Epithelial cell of proximal tubule (primary cell): ENCODE results near the gene TCERG1L. TPM values are rescaled to one million over a fixed set of nuclear protein-coding genes. Genes with fewer than 3 reads are reported as not detected.

Experiments used
- DNase-seq: peaks from one replicate; pipeline ENCODE4 v3.0.0-alpha.2; 2011; ENCODE audit warnings: low read depth
- H3K4me3 ChIP-seq: 2 replicates; pipeline ENCODE4 v1.5.1; 2011; ENCODE audit warnings: low read depth, mild to moderate bottlenecking, low read length
- total RNA-seq: library from RNA; depleted of rRNA; stranded (reverse); fragments of >200 nt; gene quantifications from 2 replicates; pipeline ENCODE4 v1.2.3, GENCODE V29; 2015
- TF ChIP-seq, protein P1 (sequence below): conservative IDR thresholded peaks from 2 replicates; pipeline ENCODE4 v1.5.1; 2012; ENCODE audit warnings: low read depth, mild to moderate bottlenecking, low read length

TCERG1L gene
- total RNA-seq, 1 donor from 2014 or later = not detected

- H3K4me3 ChIP-seq = no peak overlapping the region
- DNase-seq = no peak
- TF ChIP-seq, protein P1, sequence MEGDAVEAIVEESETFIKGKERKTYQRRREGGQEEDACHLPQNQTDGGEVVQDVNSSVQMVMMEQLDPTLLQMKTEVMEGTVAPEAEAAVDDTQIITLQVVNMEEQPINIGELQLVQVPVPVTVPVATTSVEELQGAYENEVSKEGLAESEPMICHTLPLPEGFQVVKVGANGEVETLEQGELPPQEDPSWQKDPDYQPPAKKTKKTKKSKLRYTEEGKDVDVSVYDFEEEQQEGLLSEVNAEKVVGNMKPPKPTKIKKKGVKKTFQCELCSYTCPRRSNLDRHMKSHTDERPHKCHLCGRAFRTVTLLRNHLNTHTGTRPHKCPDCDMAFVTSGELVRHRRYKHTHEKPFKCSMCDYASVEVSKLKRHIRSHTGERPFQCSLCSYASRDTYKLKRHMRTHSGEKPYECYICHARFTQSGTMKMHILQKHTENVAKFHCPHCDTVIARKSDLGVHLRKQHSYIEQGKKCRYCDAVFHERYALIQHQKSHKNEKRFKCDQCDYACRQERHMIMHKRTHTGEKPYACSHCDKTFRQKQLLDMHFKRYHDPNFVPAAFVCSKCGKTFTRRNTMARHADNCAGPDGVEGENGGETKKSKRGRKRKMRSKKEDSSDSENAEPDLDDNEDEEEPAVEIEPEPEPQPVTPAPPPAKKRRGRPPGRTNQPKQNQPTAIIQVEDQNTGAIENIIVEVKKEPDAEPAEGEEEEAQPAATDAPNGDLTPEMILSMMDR = no peak
Measured at GRCh38 chr10:131146790-131147189, 164.7 kb downstream of the TCERG1L start.

DNA sequence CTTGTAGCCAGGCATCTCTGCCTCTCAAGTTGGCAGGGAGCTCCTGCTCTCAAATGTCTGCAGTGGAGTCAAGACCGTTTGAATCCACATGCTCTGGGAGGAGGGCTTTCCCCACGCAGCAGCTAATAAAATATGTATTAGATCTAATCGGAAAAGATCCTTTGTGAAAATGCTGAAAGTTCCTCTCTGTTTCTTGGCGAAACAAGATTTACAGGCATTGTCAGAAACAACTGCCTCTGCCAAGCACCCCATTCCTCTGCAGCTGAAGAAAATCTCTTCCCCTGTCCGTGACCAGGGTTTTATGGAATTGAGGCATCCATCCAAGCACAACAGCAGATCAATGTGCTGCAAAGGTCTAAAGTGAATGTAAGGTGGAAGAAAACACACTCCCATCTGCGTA, 165.8 kb downstream of the TCERG1L start:
- no peak overlapping the region for H3K4me3 ChIP-seq
- TF ChIP-seq, protein P1 = no peak
- no peak for DNase-seq

- TF ChIP-seq, protein P1 = no peak
- DNase-seq = no peak
- H3K4me3 ChIP-seq = no peak overlapping the region
Measured at GRCh38 chr10:131144711-131145375, 166.7 kb downstream of the TCERG1L start.

GRCh38 chr10:131144196-131144595, 167.3 kb downstream of the TCERG1L start:
- TF ChIP-seq, protein P1 = no peak
- no peak for DNase-seq
- H3K4me3 ChIP-seq = no peak overlapping the region

GRCh38 chr10:131143425-131144165, 167.9 kb downstream of the TCERG1L start:
- no peak overlapping the region for H3K4me3 ChIP-seq
- TF ChIP-seq, protein P1 = no peak
- no peak for DNase-seq

DNA sequence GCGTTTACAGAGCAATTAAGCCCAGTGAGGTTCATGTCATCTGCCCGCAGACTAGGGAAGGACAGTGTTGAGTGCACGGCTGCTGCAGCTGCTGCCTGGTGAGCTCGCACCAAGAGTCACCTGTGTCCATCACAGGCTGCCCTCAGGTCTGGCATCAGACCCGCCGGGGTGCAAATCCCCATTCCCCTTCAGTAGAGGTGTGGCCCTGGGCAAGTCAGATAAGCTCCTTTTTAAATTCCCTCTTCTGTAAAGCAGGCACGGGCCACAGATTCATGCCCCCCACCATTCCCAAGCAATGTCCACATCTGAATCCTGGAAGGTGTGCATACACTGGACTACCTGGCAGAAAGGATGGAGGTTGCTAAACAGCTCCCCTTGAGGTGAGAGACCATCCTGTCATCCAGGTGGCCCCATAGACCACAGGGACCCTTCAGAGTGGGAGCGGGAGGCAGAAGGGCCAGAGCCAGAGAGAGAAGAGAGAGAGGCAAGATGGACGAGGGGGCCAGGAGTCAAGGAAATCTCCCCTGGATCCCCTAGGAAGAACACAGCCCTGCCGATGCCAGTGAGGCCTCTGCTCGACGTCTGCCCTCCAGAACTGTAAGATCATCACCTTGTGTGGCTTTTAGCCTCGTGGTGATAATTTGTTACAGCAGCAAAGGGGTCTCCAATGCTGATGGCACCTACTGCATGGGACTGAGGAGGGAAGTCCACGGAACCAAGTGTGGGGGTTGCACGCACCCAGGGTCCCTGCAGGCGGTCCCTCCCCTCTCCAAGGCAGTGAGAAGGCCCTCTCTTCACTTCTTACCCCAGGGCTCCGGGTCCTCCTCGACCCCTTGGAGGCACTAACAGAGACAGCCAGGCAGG, 168.8 kb downstream of the TCERG1L start:
- H3K4me3 ChIP-seq = no peak overlapping the region
- TF ChIP-seq, protein P1 = no peak
- DNase-seq = no peak
